Measurements from ENCODE around the gene TRIM14.
A peak's percentile ranks its signal among the peaks of the same experiment; 100 is the strongest.
"Not testable (repeated sequence)": the region's sequence is repeated elsewhere in the genome, so short reads cannot be mapped to it uniquely, and the experiment has no call there.

TRIM14 gene

DNA sequence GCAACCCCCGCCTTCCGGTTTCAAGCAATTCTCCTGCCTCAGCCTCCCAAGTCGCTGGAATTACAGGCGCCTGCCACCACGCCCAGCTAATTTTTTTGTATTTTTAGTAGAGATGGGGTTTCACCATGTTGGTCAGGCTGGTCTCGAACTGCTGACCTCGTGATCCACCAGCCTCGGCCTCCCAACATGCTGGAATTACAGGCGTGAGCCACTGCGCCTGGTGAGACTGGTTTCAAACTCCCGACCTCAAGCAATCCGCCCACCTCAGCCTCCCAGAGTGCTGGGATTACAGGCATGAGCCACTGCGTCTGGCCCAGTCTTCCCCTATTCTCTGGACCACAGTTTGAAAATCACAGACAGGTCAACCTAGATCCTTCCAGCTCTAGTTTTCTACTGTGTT, 5.1 kb upstream of the TRIM14 start:
- H3K4me1 ChIP-seq (ENCODE audit: insufficient read depth, low read length); H3K4me3 ChIP-seq (ENCODE audit: low read length); H3K9ac ChIP-seq (ENCODE audit: low read depth, low read length); H3K9me3 ChIP-seq (ENCODE audit: insufficient read depth, low read depth, low read length); H3K27ac ChIP-seq (ENCODE audit: low read length); H3K27me3 ChIP-seq (ENCODE audit: insufficient read depth, low read length): not testable (repeated sequence)
- peaks cover 19% of the 10 kb centered on the region; the same call in 1 of the 2 replicates for H3K36me3 ChIP-seq (ENCODE audit: insufficient read depth, low read depth, low read length)

DNA sequence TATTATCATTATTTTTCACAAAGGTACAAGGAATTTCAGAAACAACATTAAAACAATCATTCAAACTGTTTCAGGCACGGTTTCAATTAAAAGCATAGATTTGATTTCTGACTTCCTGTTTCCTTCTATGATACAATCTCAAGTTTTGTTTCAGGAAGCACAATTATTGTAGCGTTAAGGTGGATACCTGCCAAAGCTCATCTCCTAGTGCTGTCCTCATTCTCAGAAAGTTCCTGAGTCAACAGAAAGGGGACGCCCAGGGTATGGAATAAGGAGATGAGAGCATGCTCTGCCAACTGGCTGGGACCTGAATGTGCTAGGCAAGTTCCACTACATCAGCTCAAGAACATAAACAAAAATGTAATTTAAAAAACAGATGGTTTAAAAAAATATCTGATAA, 2.0 kb upstream of the TRIM14 start:
- Histone ChIP-seq H3K36me3 (ENCODE audit: insufficient read depth, low read depth, low read length) (0 out of 2 replicates have a peak, but pooled peaks cover 4% of the 10 kb centered on the region), H3K4me1 (ENCODE audit: insufficient read depth, low read length) (no peaks in the 10 kb centered on the region), H3K4me3 (ENCODE audit: low read length) (no peak overlapping the region), H3K9me3 (ENCODE audit: insufficient read depth, low read depth, low read length) (no peaks in the 10 kb centered on the region), H3K27ac (ENCODE audit: low read length) (no peak overlapping the region), H3K27me3 (ENCODE audit: insufficient read depth, low read length) (no peaks in the 10 kb centered on the region), H3K9ac (ENCODE audit: low read depth, low read length) (no peak overlapping the region)

GRCh38 chr9:98120476-98120875, 1.5 kb upstream of the TRIM14 start:
- H3K9me3 ChIP-seq (ENCODE audit: insufficient read depth, low read depth, low read length) = no peaks in the 10 kb centered on the region

DNA sequence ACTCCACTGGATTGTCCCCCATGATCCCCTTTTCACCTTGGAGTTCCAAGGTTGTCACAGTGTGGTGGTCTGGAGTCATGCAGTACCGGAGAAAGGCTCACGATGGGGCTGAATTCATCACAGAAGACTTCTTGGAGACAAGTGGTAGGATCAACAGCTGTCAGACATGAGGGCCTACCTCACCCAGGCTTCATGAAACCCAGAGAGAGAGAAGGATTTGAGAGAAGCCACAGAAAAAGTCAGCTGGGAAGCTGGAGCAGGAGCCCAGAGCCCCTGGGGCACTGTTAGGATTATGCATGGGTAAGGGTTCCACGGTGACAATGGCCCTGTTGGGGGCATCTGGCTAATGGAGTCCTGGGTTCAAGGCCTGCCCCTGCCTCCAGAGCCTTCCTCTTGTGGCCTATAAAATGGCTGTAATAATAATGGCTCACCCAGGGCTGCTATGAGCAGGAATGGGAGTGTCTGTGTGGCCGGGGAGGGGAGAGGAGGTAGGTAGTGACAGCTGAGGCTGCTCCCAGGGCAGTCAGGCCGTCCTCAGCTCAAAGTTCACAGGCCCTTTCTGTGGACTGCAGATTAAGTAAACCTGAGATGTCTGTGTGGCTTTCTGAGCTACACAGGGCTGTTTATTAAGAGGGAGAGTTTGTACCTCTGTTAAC, 910 bp downstream of the TRIM14 start:
- Histone ChIP-seq H3K4me1 (ENCODE audit: insufficient read depth, low read length) (no peaks in the 10 kb centered on the region), H3K27ac (ENCODE audit: low read length) (no peak overlapping the region), H3K9me3 (ENCODE audit: insufficient read depth, low read depth, low read length) (no peaks in the 10 kb centered on the region), H3K27me3 (ENCODE audit: insufficient read depth, low read length) (no peaks in the 10 kb centered on the region), H3K36me3 (ENCODE audit: insufficient read depth, low read depth, low read length) (no peaks in the 10 kb centered on the region), H3K9ac (ENCODE audit: low read depth, low read length) (peak overlapping the region; percentile 66; the same call in 1 of the 2 replicates), H3K4me3 (ENCODE audit: low read length) (peak overlapping the region; percentile 74)

More at GRCh38 chr9:98120476-98120875, 1.5 kb upstream of the TRIM14 start:
- no peak overlapping the region for H3K9ac ChIP-seq (ENCODE audit: low read depth, low read length)
- no peak overlapping the region for H3K4me3 ChIP-seq (ENCODE audit: low read length)
- H3K27me3 ChIP-seq (ENCODE audit: insufficient read depth, low read length) = no peaks in the 10 kb centered on the region
- no peaks in the 10 kb centered on the region for H3K4me1 ChIP-seq (ENCODE audit: insufficient read depth, low read length)
- no peak overlapping the region for H3K27ac ChIP-seq (ENCODE audit: low read length)
- H3K36me3 ChIP-seq (ENCODE audit: insufficient read depth, low read depth, low read length) = 0 out of 2 replicates have a peak, but pooled peaks cover 4% of the 10 kb centered on the region

DNA sequence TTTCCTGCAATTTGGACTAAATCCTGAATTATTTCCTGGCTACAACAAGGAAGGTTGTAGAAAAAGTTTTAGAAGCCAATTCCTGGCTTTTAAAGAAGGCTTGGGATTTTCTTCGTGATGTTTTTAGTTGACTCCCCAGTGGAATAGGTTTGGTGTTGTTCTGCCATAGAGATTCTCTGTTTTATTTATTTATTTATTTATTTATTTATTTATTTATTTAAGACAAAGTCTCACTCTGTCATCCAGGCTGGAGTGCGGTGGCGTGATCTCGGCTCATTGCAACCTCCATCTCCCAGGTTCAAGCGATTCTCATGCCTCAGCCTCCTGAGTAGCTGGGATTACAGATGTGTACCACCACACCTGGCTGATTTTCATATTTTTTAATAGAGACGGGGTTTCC, 1.9 kb downstream of the TRIM14 start:
- H3K9me3 ChIP-seq (ENCODE audit: insufficient read depth, low read depth, low read length); H3K27me3 ChIP-seq (ENCODE audit: insufficient read depth, low read length); H3K4me1 ChIP-seq (ENCODE audit: insufficient read depth, low read length); H3K27ac ChIP-seq (ENCODE audit: low read length); H3K36me3 ChIP-seq (ENCODE audit: insufficient read depth, low read depth, low read length); H3K4me3 ChIP-seq (ENCODE audit: low read length); H3K9ac ChIP-seq (ENCODE audit: low read depth, low read length): not testable (repeated sequence)

DNA sequence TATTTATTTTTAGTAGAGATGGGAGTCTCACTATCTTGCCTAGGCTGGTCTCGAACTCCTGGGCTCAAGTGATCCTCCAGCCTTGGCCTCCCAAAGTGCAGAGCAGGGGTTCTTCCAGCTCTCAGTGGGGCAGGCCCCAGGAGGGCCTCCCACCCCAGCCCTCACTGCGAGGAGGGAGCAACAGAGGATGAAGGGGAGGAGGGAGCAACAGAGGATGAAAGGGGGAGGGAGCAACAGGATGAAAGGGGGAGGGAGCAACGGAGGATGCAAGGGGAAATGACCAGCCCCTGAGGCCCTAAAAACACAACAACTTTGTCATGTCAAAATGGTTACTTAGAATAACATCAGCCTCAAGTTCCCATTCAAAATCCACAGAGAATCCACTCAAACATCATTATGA, 10.0 kb downstream of the TRIM14 start:
- Histone ChIP-seq H3K4me1 (ENCODE audit: insufficient read depth, low read length) (no peaks in the 10 kb centered on the region), H3K27me3 (ENCODE audit: insufficient read depth, low read length) (no peaks in the 10 kb centered on the region), H3K27ac (ENCODE audit: low read length) (no peak overlapping the region), H3K9ac (ENCODE audit: low read depth, low read length) (no peak overlapping the region), H3K36me3 (ENCODE audit: insufficient read depth, low read depth, low read length) (peaks cover 8% of the 10 kb centered on the region), H3K4me3 (ENCODE audit: low read length) (no peak overlapping the region), H3K9me3 (ENCODE audit: insufficient read depth, low read depth, low read length) (no peaks in the 10 kb centered on the region)

DNA sequence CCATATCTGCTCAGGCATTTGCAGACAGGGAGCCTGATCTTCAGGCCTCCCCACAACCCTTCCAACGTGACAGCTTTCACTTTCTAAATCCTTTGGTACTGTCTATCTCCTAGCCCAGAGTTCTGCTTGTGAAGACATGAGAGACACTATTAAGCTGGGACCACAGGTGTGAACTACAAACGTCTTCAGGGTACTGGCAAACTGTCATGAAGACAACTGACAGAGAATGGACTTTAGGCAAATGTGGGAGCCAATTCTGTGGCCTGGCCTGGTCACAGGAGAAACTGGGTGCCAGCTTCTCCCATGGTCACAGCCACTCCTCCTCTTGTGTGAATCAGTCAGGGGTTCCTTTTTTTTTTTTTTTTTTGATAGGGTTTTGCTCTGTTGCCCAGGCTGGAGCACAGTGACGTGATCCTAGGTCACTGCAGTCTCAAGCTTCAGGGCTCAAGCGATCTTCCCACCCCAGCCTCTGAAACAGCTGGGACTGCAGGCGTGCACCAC, 10.4 kb downstream of the TRIM14 start:
- Histone ChIP-seq H3K36me3 (ENCODE audit: insufficient read depth, low read depth, low read length) (peaks cover 8% of the 10 kb centered on the region), H3K27me3 (ENCODE audit: insufficient read depth, low read length) (no peaks in the 10 kb centered on the region), H3K4me1 (ENCODE audit: insufficient read depth, low read length) (no peaks in the 10 kb centered on the region), H3K4me3 (ENCODE audit: low read length) (no peak overlapping the region), H3K27ac (ENCODE audit: low read length) (no peak overlapping the region), H3K9me3 (ENCODE audit: insufficient read depth, low read depth, low read length) (no peaks in the 10 kb centered on the region), H3K9ac (ENCODE audit: low read depth, low read length) (no peak overlapping the region)

GRCh38 chr9:98107926-98108325, 11.1 kb downstream of the TRIM14 start:
- no peaks in the 10 kb centered on the region for H3K9me3 ChIP-seq (ENCODE audit: insufficient read depth, low read depth, low read length)
- peaks cover 8% of the 10 kb centered on the region for H3K36me3 ChIP-seq (ENCODE audit: insufficient read depth, low read depth, low read length)
- H3K27me3 ChIP-seq (ENCODE audit: insufficient read depth, low read length) = no peaks in the 10 kb centered on the region
- no peak overlapping the region for H3K27ac ChIP-seq (ENCODE audit: low read length)
- no peak overlapping the region for H3K9ac ChIP-seq (ENCODE audit: low read depth, low read length)
- H3K4me3 ChIP-seq (ENCODE audit: low read length) = no peak overlapping the region
- no peaks in the 10 kb centered on the region for H3K4me1 ChIP-seq (ENCODE audit: insufficient read depth, low read length)

GRCh38 chr9:98105006-98105405, 14.0 kb downstream of the TRIM14 start:
- no peaks in the 10 kb centered on the region for H3K9me3 ChIP-seq (ENCODE audit: insufficient read depth, low read depth, low read length)
- H3K4me3 ChIP-seq (ENCODE audit: low read length) = no peak overlapping the region
- no peaks in the 10 kb centered on the region for H3K27me3 ChIP-seq (ENCODE audit: insufficient read depth, low read length)
- no peak overlapping the region for H3K9ac ChIP-seq (ENCODE audit: low read depth, low read length)
- peaks cover 9% of the 10 kb centered on the region for H3K36me3 ChIP-seq (ENCODE audit: insufficient read depth, low read depth, low read length)
- peaks cover 3% of the 10 kb centered on the region; the same call in 1 of the 2 replicates for H3K4me1 ChIP-seq (ENCODE audit: insufficient read depth, low read length)
- H3K27ac ChIP-seq (ENCODE audit: low read length) = no peak overlapping the region

- H3K27me3 ChIP-seq (ENCODE audit: insufficient read depth, low read length) = no peaks in the 10 kb centered on the region
- H3K36me3 ChIP-seq (ENCODE audit: insufficient read depth, low read depth, low read length) = peaks cover 14% of the 10 kb centered on the region
- no peak overlapping the region for H3K27ac ChIP-seq (ENCODE audit: low read length)
- no peak overlapping the region for H3K9ac ChIP-seq (ENCODE audit: low read depth, low read length)
- no peak overlapping the region for H3K4me3 ChIP-seq (ENCODE audit: low read length)
- no peaks in the 10 kb centered on the region for H3K9me3 ChIP-seq (ENCODE audit: insufficient read depth, low read depth, low read length)
- H3K4me1 ChIP-seq (ENCODE audit: insufficient read depth, low read length) = peaks cover 3% of the 10 kb centered on the region; the same call in 1 of the 2 replicates
These were observed 14.6 kb downstream of the TRIM14 start for GRCh38 chr9:98104445-98104881.

DNA sequence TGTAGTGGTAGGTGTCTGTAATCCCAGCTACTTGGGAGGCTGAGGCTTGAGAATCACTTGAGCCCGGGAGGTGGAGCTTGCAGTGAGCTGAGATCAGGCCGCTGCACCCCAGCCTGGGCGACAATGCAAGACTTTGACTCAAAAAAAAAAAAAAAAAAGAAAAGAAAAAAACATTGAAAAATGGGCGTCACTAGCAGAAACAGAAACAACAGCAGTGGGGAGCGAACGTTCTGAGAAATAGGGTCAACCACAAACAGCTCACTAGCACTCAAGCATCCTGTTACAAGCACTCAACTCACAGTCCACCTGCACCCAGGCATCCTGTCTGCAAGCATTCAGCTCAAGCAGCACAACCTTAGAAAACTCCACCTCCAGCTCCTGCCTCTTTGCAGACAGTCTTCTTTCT, 17.2 kb downstream of the TRIM14 start:
- Histone ChIP-seq H3K36me3 (ENCODE audit: insufficient read depth, low read depth, low read length) (peaks cover 11% of the 10 kb centered on the region), H3K4me1 (ENCODE audit: insufficient read depth, low read length) (peaks cover 3% of the 10 kb centered on the region; the same call in 1 of the 2 replicates)

DNA sequence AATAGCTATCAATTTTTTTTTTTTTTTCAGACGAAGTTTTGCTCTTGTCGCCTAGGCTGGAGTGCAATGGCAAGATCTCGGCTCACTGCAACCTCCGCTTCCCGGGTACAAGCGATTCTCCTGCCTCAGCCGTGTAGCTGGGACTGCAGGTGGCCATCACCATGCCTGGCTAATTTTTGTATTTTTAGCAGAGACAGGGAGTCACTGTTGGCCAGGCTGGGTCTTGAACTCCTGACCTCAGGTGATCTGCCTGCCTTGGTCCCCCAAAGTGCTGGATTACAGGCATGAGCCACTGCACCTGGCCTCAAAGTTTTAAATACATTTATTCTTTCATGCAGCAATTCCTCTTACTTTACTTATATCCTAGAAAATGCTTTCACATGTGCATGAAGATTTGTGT, 17.6 kb downstream of the TRIM14 start:
- Histone ChIP-seq H3K9ac (ENCODE audit: low read depth, low read length) (no peak overlapping the region), H3K36me3 (ENCODE audit: insufficient read depth, low read depth, low read length) (peaks cover 9% of the 10 kb centered on the region), H3K4me1 (ENCODE audit: insufficient read depth, low read length) (peaks cover 3% of the 10 kb centered on the region; the same call in 1 of the 2 replicates), H3K9me3 (ENCODE audit: insufficient read depth, low read depth, low read length) (no peaks in the 10 kb centered on the region), H3K27me3 (ENCODE audit: insufficient read depth, low read length) (no peaks in the 10 kb centered on the region), H3K27ac (ENCODE audit: low read length) (no peak overlapping the region), H3K4me3 (ENCODE audit: low read length) (no peak overlapping the region)

More for the DNA sequence above, 17.2 kb downstream of the TRIM14 start:
- Histone ChIP-seq H3K9me3 (ENCODE audit: insufficient read depth, low read depth, low read length) (no peaks in the 10 kb centered on the region), H3K27me3 (ENCODE audit: insufficient read depth, low read length) (no peaks in the 10 kb centered on the region), H3K27ac (ENCODE audit: low read length) (no peak overlapping the region), H3K9ac (ENCODE audit: low read depth, low read length) (no peak overlapping the region), H3K4me3 (ENCODE audit: low read length) (no peak overlapping the region)
